Ovary (tissue), 9 donors: ENCODE data around the gene IL1R2. TPM values are rescaled to one million over a fixed set of nuclear protein-coding genes. Genes with fewer than 3 reads are reported as not detected.
A peak's percentile ranks its signal among the peaks of the same experiment; 100 is the strongest.

Source experiments
- DNase-seq, 5 donors: peaks; one replicate each; pipeline ENCODE4 v3.0.0-alpha.2; 2019 to 2020
- H3K27ac ChIP-seq, 2 donors: fragments of 200-600 bp; one replicate each; pipeline versions ENCODE4 v1.5.1 to v1.8.0; 2019 to 2022
- H3K27me3 ChIP-seq: fragments of 200-600 bp; one replicate; pipeline ENCODE4 v1.8.0; 2022
- H3K36me3 ChIP-seq: fragments of 200-600 bp; sonication (generic); one replicate; pipeline ENCODE4 v1.5.1; 2019
- H3K4me1 ChIP-seq: one replicate; pipeline ENCODE4 v1.8.1; 2013; ENCODE audit warnings: mild to moderate bottlenecking, moderate library complexity; ENCODE audit not compliant: insufficient read depth
- H3K4me3 ChIP-seq: fragments of 200-600 bp; sonication (generic); one replicate; pipeline ENCODE4 v1.5.1; 2017
- H3K9me3 ChIP-seq, 2 donors: fragments of 200-600 bp in 1 of 2; sonication (generic) in 1 of 2; one replicate each; pipeline versions ENCODE4 v1.5.1 to v1.8.1; 2013 to 2019; ENCODE audit warnings: mild to moderate bottlenecking in 1 of 2, moderate library complexity in 1 of 2
- EP300 ChIP-seq: sonication (generic); formaldehyde crosslinking; IDR thresholded peaks from one replicate; pipeline ENCODE4 v1.6.1; 2017; ENCODE audit warnings: antibody characterized with exemption
- POLR2A ChIP-seq: fragments of 450-650 bp; IDR thresholded peaks from one replicate; pipeline ENCODE4 v1.6.1; 2017; ENCODE audit warnings: antibody characterized with exemption, mild to moderate bottlenecking, moderate library complexity
- WGBS, 3 donors: extraction: QIAGEN DNeasy Blood & Tissue Kit in 1 of 3; methylation state at CpG; one replicate each; pipeline versions ENCODE4 v1.1.5 to v1.1.7; 2013 to 2017; 5-methylcytosine and 5-hydroxymethylcytosine counted together
- intact Hi-C, 4 donors: fragments of 100-400 bp; cut with DNase I; formaldehyde crosslinking; loops; one replicate each; pipeline versions ENCODE4 v1.11.0 to v1.15.1; 2022 to 2023
- polyA plus RNA-seq, 2 donors: library from polyadenylated mRNA; stranded (reverse); fragments of 200-250 nt in 1 of 2; fragments of 350-450 nt in 1 of 2; fragmentation: Illumina TruSeq in 1 of 2; extraction: RNeasy Lipid Tissue Mini Kit (QIAGEN cat#74804) in 1 of 2; gene quantifications; one replicate each; pipeline ENCODE4 v1.2.3, GENCODE V29; 2013 to 2014
- total RNA-seq, 7 donors: library from RNA; depleted of rRNA in 2 of 7; stranded (reverse); fragments of >200 nt in 2 of 7; fragmentation: NEBNext Ultra II Directional in 3 of 7; extraction: Animal tissue kit (Norgen Biotek cat#: 25700) in 3 of 7; gene quantifications; one replicate each; pipeline versions ENCODE4 v1.1.0 to v1.2.4, GENCODE V29; 2016 to 2023
- TF ChIP-seq, protein P1 (sequence below), 3 donors: fragments of 450-650 bp in 2 of 3; fragments of 200-600 bp in 1 of 3; IDR thresholded peaks; one replicate each; pipeline versions ENCODE4 v1.5.1 to v1.8.0; 2016 to 2022; ENCODE audit warnings: antibody characterized with exemption in 3 of 3, mild to moderate bottlenecking in 1 of 3
- donor health status: DM: no; HTN: no; CAD: no; lungs with moderate emphysema.
- donor health status: DM: no; HTN: no; CAD: no.
- donor health status: Bipolar disorder and iron deficiency.
- donor health status: DM: yes; HTN: yes; CAD: no.
- donor health status: DM: no; HTN: no; CAD: no.
- donor health status: DM: yes; HTN: yes; CAD: no.

IL1R2 gene
- total and polyA plus RNA-seq, 9 donors: 0.15 to 8.7 (median 1.1) TPM

DNA sequence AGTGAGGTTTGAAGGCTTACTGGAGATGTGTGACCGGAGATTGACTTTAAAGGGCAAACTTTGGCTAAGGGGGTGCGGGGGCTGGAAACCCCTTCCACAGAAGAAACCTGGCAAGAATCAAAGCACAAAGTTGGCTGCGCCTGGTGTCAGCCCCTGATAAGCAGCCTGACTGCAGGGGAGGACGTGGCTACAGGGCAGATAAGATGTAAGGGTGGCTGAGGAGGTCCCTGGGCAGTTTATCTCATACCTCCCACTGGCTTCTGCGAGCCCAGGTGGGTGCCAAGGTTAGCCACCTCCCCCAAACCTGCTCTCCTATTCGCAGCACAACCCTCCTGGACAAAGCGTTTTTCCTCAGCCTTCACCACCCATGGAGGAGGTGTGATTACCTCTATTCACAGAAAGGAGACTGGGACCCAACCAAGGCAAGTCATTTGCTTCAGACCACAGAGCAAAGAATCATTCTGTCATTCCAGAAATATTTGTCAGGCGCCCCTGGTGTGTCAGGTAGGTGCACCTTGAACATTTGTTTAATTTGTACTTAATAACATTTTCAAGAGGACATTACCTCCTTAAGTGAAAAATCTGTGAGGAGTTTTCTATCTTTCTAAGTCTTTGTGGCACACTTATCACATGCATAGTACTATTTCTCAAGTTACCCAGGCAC, 77.7 kb downstream of the IL1R2 start:
- 52 to 61% (median 54%) methylated on average over 8 of the region's 8 CpGs for WGBS, 3 donors
- TF ChIP-seq, protein P1, sequence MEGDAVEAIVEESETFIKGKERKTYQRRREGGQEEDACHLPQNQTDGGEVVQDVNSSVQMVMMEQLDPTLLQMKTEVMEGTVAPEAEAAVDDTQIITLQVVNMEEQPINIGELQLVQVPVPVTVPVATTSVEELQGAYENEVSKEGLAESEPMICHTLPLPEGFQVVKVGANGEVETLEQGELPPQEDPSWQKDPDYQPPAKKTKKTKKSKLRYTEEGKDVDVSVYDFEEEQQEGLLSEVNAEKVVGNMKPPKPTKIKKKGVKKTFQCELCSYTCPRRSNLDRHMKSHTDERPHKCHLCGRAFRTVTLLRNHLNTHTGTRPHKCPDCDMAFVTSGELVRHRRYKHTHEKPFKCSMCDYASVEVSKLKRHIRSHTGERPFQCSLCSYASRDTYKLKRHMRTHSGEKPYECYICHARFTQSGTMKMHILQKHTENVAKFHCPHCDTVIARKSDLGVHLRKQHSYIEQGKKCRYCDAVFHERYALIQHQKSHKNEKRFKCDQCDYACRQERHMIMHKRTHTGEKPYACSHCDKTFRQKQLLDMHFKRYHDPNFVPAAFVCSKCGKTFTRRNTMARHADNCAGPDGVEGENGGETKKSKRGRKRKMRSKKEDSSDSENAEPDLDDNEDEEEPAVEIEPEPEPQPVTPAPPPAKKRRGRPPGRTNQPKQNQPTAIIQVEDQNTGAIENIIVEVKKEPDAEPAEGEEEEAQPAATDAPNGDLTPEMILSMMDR (IDR thresholded peaks at IDR 0.05): no peak
- TF ChIP-seq POLR2A (no peak), EP300 (no peak)
- intact Hi-C loops: no loop called here
- no peak overlapping the region for H3K27ac ChIP-seq
- peaks cover 18% of the 10 kb centered on the region for H3K4me1 ChIP-seq
- no peak overlapping the region for H3K4me3 ChIP-seq
- DNase-seq: no peak
- H3K36me3 ChIP-seq: no peaks in the 10 kb centered on the region
- no peaks in the 10 kb centered on the region for H3K9me3 ChIP-seq
- no peaks in the 10 kb centered on the region for H3K27me3 ChIP-seq

DNA sequence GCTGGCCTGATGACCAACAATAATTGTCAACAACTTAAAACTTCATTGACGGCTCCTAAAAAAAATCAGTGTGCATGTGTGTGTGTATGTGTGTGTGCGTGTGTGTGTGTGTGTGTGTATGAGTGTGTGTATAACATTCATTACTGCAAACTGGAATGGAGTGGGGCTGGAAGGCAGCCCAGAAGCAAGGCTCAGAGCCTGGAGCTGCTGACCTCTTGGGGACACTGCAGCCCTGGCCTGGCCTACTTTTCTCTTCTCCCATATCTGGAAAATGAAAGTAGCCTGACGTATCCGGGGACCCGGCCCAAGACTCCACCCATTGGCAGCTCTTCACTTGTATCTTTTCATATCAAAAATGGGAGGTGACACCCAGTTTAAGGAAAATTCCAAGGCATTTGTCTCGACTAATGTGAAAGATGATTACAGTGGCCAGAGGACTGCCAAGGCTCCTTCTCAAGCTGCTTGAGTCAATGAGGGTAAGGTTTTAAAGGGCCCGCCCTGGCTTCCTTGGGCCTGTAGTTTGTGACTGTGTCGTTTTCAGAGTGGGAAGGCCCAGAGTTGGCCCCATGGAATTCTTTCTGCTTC, 78.4 kb downstream of the IL1R2 start:
- intact Hi-C loops: no loop called here
- H3K36me3 ChIP-seq: no peaks in the 10 kb centered on the region
- 30 to 45% (median 39%) methylated on average over 8 of the region's 8 CpGs for WGBS, 3 donors
- peaks cover 12% of the 10 kb centered on the region for H3K4me1 ChIP-seq
- peak overlapping the region in 1 of 2 donors; percentile 41 for H3K27ac ChIP-seq
- H3K4me3 ChIP-seq: no peak overlapping the region
- TF ChIP-seq, protein P1 (IDR thresholded peaks at IDR 0.05): no peak
- TF ChIP-seq POLR2A (no peak), EP300 (no peak)
- peak in 4 of 5 donors; percentile 60 to 82 (median 76) for DNase-seq
- no peaks in the 10 kb centered on the region for H3K9me3 ChIP-seq
- no peaks in the 10 kb centered on the region for H3K27me3 ChIP-seq

DNA sequence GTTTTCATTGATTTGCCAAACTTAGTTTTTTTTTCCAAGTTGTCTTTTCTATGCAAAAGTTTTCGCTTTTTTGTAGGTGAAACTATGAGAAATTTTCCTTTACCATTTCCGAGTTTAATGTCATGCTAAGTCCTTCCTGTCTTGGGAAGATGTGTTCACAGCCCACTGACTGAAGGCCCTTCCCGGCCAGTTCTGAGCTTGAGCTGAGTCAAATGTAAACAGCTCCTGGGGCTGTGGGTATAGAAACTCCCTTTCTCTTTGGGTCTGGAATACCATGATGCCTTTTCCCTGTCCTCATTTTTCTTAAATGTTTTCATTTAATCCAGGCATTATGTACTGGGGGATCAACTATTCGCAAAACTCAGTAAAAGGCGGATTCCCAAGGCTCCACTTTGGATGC, 81.0 kb downstream of the IL1R2 start:
- intact Hi-C loops: no loop called here
- Histone ChIP-seq H3K4me3 (no peak overlapping the region), H3K4me1 (peaks cover 10% of the 10 kb centered on the region), H3K9me3 (no peaks in the 10 kb centered on the region), H3K36me3 (no peaks in the 10 kb centered on the region), H3K27me3 (no peaks in the 10 kb centered on the region), H3K27ac (no peak overlapping the region)
- no peak for DNase-seq
- WGBS, 3 donors: 90 to 92% (median 92%) methylated on average over 5 of the region's 5 CpGs
- TF ChIP-seq EP300 (no peak), POLR2A (no peak)
- TF ChIP-seq, protein P1 (IDR thresholded peaks at IDR 0.05): no peak

DNA sequence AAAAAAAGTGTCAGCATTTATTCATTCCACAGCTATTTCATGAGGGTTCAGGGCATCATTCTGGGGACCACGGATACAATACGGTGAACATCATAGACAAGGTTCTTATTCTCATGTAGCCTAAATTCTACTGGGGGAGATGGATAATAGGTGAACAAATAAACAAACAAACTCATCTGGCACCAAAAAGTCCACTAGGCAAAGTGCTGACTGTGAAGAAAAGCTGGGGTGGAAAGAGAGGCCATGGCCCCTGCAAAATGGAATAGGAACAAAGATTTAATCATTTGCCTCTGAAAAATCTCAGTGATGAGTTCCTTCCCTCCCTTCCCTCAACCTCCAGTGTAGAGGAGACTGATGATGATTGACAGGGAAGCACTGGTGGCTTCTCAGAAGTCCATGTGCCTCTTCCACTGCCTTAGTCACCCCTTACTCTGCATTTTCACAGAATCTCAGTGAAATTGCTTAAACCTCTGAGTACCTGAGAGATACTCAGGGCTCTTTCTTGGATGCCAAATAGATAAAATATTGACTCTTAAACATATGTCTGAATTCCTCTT, 81.5 kb downstream of the IL1R2 start:
- Histone ChIP-seq H3K4me3 (no peak overlapping the region), H3K4me1 (peaks cover 10% of the 10 kb centered on the region), H3K36me3 (no peaks in the 10 kb centered on the region), H3K27me3 (no peaks in the 10 kb centered on the region), H3K9me3 (no peaks in the 10 kb centered on the region), H3K27ac (no peak overlapping the region)
- intact Hi-C loops: no loop called here
- no peak for DNase-seq
- no peak for TF ChIP-seq EP300
- WGBS, 3 donors: 95 to 98% (median 96%) methylated on average over 2 of the region's 2 CpGs
